GM12892 (cell line): ENCODE data around the gene ZGPAT.

Source experiments
- POLR2A ChIP-seq: IDR thresholded peaks from 2 replicates; pipeline ENCODE4 v1.6.1; 2011; ENCODE audit warnings: low read depth, low read length, control low read depth
- POLR2AphosphoS5 ChIP-seq: IDR thresholded peaks from 2 replicates; pipeline ENCODE4 v1.6.1; 2011; ENCODE audit warnings: low read depth, low read length, control low read depth

DNA sequence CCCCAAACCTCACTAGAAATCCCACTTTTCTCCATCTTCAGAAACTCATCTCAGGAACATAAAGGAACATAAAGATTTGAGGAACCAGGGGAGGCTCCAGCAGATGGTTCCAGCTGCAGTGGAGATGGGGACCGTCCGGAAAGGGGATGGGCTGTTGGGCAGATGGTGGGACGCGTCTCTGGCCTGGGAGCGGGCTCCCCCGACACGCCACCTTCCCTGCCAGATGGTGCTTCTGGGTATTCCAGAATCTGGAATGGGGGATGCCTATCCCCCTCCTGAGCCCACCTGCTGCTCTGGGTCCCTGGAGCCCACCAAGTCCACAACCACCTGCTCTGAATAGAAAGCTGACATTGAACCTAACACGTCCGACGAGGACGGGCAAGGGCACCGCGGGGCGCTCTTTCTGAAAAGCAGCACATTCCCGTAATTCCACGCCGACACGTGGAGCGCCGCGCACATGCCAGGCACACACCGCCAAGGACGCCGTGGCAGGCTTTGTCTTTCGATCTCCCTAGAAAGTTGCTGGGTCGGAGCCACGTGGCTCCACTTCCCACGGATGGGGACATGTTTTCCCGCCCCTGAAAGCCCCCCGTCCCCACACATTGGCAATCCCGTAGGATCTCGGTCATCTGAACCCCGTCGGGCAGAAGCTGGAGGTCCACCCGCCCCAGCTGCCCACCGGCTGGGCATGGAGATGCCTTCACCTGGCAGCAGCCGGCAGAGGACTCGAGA lies 59.0 kb downstream of the ZGPAT start:
- TF ChIP-seq POLR2AphosphoS5 (no peak), POLR2A (no peak)
